Stimulated activated CD8-positive, alpha-beta memory T cell treated with anti-CD3 and anti-CD28 coated beads, Interleukin-12 subunit alpha, Interleukin-12 subunit beta, amount 100 ng/mL, for 24 hours (primary cell): ENCODE data around the gene INVS.

Source experiments
- DNase-seq: peaks from one replicate; pipeline ENCODE4 v3.0.0-alpha.2; 2020; ENCODE audit errors: extremely low read depth

The INVS gene

DNA sequence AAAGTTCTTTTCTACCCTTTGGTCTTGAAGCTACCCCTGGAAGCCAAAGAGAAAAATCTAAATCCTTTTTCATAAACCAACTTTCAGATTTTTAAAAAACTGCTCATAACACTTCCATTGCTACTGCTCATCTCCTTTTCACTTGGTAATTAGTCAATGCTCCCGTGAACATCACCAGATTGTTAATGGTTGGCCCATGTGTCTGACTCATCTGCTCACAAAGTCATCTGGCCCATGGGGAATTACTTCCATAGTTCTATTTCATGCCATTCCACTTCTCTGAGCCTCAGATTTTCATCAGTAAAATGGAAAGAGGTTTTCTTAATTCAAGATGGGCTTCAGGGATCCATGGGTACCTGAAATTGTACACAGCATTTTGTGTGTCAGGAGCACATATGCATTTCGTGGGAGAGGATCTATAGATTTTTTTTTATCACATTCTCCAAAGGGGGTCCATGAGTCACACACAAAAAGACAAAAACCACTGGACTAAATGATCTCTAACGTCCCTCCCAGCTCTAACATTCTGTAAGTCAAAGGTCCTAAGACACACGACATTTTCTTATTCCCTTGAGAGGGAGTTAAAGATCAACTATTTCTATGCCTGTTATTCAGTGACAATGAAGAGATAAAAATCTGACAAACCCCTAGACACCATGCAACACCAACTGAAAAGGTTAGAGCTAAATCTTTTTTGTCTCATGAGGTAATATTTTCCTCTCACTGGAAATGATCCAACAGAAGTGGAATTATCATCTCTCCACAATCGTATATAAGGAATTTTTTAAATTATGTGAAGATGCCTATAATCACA lies 178.3 kb downstream of the INVS start:
- DNase-seq, result no peak

DNA sequence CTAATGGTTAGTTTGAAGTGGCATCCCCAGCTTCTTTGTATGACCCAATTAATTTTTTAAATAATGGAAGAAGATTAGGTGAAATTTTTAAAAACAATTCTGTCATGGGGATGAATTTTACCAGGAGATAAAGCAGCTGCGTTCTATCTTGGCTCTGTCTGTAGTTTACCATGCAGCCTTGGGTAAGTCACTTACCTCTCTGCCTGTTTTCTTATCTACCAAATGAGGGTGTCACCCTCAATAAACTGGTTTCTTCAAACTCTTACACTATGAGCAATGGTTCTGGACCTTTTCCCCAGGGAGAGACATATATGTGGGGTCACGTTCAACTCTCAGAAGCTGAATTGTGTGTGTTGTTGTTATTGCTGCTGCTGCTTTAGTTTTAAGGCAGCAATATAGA lies 182.0 kb downstream of the INVS start:
- DNase-seq, result no peak

DNA sequence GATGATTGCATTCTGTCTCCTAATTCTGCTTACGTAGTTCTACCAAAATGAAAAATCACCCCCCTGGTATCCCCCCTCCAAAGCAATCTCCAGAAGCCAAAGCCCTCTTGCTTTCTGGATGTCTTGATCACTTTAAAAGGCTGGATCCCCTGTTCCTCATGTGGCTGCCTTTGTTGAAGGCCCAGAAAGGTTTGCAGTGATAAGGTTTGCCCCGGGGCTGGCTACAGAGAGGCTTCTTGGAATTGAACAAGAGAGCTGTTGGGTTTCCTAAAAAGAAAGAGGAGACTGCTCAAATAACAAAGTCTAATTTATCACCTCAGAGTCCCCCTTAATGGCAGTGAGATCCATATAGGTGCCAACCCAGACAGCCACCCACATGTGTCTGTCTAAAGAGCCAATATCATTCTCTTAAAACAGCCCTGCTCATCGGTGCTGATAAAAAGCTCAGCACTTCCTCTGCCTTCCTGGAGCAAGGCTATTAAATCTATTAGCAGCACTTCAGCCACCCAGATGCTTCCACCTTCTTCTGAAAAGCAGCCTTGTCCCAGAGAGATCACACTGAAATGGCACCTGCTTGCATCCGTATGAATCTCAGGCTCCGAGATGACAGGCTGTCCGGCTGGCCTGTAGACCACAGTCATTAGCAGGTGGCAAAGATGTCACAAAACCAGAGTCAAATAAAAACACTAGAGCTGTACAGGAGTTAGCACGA lies 182.8 kb downstream of the INVS start:
- DNase-seq, result no peak

DNA sequence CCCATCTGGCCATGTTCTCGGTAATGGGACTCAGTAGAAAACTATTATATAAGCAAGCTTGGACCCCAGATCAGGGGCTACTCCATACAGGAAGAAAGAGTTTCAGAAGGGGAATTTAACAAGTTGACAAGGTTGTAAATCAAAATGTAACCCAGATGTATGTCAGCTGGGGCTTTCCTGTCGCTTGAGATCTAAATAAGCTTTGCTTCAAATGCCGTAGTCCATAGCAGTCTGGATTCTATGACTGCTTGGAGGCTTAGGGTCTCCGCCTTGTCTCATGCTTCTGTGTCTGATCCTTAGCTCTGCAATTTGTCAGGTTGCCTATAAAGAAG lies 183.3 kb downstream of the INVS start:
- no peak for DNase-seq

DNA sequence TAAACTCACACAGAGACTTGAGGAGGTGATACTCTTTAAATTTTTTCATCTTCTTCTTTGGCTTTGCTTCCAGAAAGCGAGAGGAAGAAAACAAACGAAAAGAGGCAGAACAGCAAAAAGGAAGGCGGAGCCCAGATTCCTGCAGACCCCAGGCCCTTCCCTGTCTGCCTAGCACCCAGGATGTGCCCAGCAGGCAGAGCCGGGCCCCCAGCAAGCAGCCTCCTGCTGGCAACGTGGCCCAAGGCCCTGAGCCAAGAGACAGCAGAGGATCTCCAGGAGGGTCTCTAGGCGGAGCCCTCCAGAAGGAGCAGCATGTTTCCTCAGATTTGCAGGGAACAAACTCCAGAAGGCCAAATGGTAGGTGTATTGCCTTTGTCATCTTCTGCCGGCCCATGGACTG lies 185.2 kb downstream of the INVS start:
- DNase-seq, result no peak

DNA sequence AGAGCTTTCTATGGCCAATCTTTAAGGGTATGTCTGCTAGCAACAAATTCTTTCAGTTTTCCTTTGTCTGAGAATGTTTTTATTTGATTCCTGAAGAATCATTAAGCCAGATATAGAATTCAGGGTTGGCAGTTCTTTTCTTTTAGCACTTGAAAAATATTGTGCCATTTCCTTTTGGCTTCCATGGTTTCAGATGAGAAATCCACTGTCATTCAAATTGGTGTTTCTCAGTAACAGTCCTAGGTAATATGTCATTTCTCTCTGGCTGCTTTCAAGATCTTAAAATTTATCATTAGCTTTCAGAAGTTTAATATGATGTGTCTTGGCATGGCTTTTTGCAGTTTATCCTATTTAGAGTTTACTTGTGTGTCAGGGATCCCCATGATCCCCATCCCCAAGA lies 186.0 kb downstream of the INVS start:
- no peak for DNase-seq

DNA sequence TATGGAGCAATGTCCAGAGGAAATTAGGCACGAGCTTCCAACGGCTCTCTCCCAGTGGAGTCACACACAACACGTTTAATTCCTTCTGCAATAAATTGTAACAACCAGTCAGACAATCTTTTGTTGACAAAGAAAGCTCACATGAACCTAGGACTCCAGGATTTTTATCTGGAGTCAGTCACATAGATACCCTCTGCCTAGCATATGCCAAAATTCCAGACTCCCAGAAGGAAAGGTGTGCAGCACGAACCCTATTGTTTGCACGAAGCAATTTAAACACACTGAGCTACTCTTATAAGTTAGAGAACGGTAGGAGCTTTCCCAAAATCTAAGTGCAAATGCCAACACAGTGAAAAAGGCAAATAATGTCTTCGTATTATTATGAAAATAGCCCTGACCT lies 186.6 kb downstream of the INVS start:
- DNase-seq, result no peak

DNA sequence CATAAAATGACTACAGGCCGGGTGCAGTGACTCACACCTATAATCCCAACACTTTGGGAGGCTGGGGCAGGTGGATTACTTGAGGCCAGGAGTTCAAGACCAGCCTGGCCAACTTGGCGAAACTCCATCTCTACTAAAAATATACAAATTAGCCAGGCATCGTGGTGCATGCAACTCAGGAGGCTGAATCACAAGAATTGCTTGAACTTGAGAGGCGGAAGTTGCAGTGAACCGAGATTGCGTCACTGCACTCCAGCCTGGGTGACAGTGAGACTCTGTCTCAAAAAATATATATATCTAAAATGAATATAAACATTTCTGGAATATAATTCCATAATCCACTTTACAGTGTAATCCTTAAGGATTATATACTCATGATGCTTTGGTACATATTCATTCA lies 187.2 kb downstream of the INVS start:
- DNase-seq, result no peak

DNA sequence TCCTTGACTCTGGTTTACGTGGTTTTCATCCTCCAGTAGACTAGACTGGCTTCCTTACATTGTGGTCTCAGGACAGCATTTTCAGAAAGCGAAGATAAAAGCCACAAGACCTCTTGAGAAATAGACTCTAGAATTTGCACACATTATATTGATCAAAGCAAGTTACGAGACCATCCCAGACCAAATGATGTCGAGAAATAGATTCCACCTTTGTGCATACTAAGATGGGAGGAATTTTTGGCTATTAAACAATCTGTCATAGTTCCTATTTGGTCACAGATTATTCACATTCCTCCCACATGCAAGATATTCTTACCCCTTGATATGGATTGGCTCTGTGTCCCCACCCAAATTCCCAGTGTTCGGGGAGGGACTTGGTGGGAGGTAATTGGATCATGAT lies 188.1 kb downstream of the INVS start:
- DNase-seq, result no peak

DNA sequence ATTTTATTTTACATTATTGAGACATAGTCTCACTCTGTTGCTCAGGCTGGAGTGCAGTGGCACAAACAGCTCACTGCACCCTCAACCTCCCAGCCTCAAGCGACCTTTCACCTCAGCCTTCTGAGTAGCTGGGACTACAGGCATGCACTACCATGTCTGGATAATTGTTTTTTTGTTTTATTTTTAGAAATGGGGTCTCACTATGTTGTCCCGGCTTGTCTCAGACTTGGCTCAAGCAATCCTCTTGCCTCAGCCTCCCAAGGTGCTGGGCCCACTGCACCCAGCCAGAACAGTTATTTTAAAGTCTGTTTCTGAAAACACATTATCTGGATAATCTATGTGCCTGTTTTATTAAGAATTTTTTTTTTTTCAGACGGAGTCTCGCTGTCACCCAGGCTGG lies 191.7 kb downstream of the INVS start:
- no peak for DNase-seq

DNA sequence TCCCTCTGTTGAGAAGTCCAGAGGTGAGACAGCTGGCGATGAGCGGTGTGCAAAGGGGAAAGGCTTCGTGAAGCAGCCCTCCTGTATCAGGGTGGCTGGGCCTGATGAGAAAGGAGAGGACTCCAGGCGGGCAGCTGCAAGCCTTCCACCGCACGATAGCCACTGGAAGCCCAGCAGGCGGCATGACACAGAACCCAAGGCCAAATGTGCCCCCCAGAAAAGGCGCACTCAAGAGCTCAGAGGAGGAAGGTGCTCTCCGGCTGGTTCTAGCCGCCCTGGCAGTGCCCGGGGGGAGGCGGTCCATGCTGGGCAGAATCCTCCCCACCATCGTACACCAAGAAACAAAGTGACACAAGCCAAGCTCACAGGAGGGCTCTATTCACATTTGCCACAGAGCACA lies 193.4 kb downstream of the INVS start:
- DNase-seq, result no peak

DNA sequence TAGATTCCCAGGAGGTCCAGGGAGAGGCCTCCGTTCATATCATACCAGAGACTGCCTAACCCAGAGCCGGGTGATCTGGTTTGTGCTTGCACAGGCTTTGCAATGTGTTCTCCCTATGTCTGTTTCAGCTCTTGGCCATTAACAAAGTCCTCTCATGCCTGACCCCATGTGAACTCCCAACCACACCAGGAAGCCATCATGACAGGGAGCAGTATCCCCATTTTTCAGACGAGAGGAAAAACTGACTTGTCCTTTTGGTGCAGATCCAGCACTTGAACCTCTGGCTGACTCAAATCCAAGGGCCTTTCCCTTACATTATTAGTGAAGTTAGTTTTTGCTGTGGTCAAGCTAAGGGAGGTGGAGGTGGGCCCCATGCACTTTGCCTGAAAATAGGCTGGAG lies 195.3 kb downstream of the INVS start:
- no peak for DNase-seq

DNA sequence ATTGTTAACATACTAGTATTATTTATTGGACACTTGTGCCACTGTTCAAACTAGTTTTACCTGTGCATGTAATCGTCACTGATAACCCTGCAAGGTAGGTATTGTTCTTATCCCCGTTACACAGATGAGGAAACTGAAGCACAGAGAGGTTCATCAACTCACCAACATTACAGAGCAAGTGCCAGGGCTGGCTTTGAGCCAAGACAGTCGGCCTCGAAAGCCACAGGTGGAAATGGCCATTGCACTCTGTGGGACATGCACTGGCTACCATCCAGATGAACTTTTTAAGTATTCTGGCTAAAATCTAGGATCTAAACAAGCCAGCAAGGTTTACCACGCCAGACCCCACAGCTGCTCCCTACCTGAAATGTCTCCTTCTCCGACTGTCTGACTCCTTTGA lies 195.8 kb downstream of the INVS start:
- no peak for DNase-seq

DNA sequence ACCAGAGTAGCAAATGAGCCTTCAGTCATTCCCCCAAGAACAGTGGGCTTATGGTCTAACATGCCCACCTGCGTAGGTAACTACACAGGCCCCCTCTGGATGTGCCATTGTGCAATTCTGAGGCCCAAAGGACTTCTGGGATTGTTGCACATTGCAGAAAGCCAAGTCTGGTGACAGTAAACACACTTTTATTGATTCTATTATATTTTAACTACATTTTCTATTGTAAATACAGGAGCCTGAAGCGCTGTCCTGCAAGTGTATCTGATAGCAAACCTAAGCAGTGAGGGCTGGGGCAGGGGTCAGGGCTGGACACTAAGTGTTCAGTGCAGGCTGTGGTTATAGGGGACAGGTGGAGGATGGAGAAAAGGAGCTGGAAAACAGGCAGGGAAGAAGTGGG lies 196.2 kb downstream of the INVS start:
- DNase-seq, result no peak

DNA sequence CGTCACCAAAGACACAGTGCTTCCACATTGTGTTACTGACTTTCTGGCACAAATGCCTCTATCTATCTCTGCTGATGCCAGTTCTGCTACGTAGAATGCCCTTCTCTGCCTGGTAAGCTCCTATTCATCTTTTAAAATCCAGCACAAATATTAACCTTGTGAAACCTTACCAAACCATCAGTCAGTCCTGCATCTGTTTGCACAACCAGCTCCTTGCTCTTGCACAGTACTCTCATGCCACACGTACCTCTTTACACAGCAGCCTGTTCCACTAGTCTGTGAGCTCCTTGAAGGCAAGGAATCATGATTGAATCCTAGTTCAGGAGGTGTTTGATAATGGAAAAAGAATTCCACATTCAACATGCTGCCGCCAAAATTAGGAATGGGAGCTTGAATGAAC lies 197.4 kb downstream of the INVS start:
- DNase-seq, result no peak

DNA sequence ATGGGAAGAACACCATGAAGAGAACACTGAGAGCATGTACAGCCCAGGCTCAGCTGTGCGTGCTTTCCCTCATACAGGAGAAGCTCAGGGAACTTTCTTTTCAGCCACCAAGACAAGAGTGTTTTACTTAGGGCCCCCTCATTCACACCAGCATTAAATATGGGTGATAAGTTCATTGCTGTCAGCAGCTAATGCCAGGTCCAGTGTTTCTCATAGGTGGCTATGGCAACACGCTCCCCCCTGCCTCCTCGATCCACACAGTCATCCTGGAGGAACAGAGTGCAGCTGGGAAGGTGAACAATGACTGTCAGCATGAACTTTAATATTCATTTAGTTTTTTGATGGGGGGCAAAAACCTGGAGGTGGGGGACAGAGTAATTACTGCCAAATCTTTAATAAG lies 199.3 kb downstream of the INVS start:
- no peak for DNase-seq

DNA sequence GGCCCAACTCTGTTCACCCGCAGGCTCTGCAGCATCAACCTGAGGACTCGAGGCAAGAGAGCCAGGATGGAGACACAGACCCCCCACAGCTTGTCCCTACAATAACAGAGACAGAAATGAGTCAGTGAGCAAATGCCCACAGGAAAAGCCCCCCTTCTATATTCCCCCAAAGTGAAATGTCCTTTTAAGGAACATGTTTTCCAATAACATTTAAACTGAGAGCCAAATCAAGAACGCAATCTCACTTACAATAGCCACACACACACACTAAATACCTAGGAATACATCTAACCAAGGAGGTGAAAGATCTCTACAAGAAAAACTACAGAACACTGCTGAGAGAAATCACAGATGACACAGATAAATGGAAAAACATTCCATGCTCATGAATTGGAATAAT lies 204.7 kb downstream of the INVS start:
- DNase-seq, result no peak

DNA sequence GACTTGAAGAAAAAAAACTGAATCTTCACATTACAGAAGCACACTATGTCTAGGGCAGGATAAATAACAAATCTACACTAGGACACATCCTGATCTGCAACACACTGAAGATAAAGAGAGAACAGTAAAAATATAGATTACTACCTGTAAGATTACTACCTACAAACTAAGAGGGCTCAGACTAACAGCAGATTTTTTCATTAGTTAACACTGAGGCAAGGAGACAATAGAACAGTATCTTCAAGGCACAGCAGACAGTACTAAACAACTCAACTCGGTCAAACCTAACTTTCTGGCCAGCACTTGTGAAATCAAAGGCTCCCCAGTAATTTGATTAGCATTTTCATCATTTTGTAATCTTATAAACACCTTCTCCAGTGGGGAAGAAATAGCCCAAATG lies 207.2 kb downstream of the INVS start:
- no peak for DNase-seq

DNA sequence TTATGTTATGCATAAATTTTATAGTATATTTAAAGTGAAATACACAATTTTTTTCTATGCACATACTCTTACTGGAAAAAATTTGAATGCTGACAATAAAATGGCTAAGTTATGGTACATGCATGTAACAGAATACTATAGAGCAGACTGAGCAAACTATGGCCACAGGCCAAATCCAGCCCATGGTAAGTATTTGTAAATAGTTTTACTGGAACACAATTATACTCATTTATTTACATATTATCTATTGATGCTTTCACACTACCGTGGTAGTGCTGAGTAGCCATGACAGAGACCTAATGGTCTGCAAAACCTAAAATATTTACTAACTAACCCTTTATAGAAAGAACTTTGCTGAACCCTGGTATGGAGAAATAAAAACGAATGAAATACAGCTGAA lies 208.0 kb downstream of the INVS start:
- DNase-seq, result no peak

DNA sequence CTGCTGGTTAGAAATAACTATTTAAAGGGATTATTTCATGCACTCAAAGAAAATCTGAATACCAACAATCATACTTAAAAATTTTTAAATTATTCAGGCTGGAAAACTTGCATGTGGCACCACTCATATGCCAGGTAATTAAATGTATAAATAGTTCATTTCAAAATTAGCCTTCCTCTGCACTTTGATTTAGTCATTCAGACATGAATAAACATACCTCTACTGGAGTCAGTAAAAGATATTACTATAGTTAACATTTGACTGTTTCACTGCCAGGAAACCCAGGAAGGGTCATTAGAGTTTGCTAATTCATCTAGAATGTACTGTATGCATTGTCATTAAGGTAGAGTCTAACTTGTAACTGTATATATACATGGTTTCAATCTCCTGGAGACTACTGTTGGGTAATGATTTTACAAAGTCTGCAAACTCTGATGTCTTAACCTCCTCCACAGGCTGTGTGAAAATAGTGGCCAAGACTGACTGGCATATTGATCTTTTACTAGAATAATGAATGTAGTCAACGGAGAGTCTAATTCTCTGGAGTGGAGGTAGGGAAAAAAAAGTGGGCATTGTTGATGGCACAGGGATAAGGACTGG lies 210.0 kb downstream of the INVS start:
- DNase-seq, result no peak

DNA sequence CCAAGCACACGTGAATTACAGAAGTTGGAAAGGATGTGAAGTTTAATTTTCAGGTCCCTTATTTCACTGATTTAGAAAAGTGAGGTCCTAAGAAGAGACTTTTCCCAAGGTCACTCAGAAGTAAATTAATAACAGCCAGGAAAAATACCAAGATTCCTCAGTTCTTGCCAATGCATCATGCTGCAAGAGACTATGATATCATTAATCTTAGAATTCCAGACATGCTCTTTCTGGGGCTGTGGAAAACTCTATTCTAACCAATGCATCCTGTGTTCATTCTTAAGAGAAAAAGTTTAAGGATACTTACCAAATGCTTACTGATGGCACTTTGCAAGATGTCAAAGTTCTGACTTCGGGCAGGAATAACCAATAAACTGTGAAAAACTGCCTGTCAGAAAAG lies 210.9 kb downstream of the INVS start:
- no peak for DNase-seq

DNA sequence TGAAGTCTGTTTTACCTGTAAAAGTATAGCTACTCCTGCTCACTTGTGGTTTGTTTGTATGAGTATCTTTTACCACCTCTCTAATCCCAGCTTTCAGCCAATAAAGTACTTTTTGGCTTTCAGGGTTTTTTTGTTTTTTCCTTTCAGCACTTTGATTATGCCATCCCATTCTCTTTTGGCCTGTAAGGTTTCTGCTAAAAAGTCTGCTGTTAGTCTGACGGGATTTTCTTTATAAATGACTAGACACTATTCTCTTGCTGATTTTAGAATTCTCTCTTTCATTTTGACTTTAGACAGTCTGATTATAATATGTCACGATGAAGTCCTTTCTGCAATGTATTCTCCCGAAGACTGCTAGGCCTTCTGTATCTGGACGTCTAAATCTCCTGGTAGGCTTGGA lies 216.5 kb downstream of the INVS start:
- no peak for DNase-seq

DNA sequence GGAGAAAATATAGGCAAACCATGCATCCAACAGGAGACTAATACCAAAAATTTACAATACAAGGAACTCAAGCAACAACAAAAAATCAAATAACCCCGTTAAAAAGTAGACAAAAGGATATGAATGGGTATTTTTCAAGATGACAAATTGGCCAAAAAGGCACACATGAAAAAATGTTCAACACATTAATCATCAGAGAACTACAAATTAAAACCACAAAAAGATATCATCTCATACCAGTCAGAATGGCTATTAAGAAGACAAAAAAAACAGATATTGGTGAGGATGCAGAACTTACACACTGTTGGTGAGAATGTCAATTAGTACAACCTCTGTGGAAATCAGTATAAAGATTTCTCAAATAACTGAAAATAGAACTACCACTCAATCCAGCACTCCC lies 218.7 kb downstream of the INVS start:
- no peak for DNase-seq
